AG09319 (cell line): ENCODE results near the gene DNASE1L3.

Experiments used
- DNase-seq: peaks from one replicate; pipeline ENCODE4 v3.0.0-alpha.2; 2010; ENCODE audit warnings: low read depth; ENCODE audit errors: extremely low read depth
- CTCF ChIP-seq: IDR thresholded peaks from 2 replicates; pipeline ENCODE4 v1.5.1; 2011; ENCODE audit warnings: low read depth, mild to moderate bottlenecking, inconsistent platforms, low read length, moderate library complexity

DNASE1L3 gene

GRCh38 chr3:58158442-58159153, 52.2 kb downstream of the DNASE1L3 start:
- no peak for DNase-seq
- TF ChIP-seq CTCF, result no peak

DNA sequence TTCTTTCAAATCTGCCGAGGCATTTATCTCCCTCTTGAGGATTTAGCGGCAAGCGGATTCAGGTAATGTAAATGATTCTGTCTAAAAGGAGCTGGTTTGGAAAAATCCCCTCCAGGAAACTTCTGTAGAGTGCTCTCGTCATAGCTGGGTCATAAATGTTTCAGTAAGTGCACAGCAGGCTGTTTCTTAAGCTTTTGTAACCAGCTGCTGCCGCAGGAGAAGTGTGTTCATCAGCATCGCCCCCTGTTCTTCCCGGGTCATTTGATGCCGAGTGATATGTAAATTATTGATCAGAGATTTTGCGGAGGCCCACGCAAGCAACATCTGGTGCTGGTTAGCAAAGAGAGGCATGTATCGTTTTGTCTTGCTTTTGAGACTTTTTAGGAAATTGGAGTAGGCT, 53.1 kb downstream of the DNASE1L3 start:
- DNase-seq, result no peak
- TF ChIP-seq CTCF, result no peak

GRCh38 chr3:58155838-58156237, 54.9 kb downstream of the DNASE1L3 start:
- no peak for TF ChIP-seq CTCF
- DNase-seq, result no peak

GRCh38 chr3:58154626-58155449, 55.9 kb downstream of the DNASE1L3 start:
- TF ChIP-seq CTCF, result no peak
- no peak for DNase-seq

- DNase-seq, result no peak
- TF ChIP-seq CTCF, result no peak
Measured at GRCh38 chr3:58153371-58153770, 57.4 kb downstream of the DNASE1L3 start.

DNA sequence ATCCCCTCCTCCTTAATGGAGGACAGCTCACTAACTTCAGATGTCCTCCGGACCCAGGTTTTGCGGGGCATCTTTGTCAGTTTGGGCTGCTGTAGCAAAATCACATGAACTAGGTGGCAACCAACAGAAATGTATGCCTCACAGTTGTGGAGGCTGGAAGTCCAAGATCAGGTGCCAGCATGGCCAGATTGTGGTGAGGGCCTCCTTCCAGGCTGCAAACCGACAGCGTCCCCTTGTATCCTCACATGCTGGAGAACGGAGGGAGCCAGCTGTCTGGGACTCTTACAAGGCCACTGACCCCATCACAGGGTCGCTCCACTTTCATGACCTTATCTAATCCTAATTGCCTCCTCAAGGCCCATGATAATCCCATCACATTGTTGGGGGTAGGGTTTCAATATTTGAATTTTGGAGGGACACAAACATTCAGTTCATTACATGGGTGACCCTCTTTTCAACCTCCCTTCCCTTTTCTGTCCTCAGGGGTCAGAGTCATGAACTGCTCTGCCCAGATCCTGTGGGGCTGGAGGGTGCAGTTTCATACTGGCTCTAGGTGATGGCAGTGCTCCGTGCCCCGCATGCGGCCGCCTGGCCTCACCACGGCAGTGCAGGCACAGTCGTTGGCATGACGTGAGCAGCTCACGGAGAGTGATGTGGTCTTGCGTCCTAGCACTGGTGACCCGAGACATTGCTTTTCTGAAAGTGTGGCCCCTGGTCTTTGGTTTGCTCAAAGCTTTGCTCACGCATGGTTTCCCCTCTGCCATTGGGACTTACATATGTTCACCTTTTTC, 58.4 kb downstream of the DNASE1L3 start:
- no peak for DNase-seq
- TF ChIP-seq CTCF, result no peak
